ENCODE measurements around the gene IL17RD.
"Not testable (repeated sequence)": the region's sequence is repeated elsewhere in the genome, so short reads cannot be mapped to it uniquely, and the experiment has no call there.

Gene IL17RD

DNA sequence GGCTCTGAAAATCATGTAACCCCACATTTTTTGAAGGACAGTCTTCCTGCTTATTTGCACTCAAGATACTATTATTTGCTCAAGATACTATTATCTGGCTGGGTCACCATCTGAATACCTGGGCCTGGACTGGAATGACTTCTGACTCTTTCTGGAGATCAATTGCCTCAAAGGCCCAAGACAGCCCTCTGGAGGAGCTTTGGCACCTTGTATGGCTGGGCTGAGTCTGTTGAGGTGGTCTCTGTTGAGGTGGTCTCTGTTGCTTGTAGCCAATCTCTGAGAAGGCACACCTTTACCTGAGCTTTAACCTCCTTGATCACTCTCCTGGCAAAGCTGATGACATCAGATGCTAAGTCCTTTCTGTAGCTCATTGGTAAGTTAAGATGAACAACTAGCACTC, 71.7 kb downstream of the IL17RD start:
- no peak for DNase-seq (ENCODE audit: low read depth)

DNA sequence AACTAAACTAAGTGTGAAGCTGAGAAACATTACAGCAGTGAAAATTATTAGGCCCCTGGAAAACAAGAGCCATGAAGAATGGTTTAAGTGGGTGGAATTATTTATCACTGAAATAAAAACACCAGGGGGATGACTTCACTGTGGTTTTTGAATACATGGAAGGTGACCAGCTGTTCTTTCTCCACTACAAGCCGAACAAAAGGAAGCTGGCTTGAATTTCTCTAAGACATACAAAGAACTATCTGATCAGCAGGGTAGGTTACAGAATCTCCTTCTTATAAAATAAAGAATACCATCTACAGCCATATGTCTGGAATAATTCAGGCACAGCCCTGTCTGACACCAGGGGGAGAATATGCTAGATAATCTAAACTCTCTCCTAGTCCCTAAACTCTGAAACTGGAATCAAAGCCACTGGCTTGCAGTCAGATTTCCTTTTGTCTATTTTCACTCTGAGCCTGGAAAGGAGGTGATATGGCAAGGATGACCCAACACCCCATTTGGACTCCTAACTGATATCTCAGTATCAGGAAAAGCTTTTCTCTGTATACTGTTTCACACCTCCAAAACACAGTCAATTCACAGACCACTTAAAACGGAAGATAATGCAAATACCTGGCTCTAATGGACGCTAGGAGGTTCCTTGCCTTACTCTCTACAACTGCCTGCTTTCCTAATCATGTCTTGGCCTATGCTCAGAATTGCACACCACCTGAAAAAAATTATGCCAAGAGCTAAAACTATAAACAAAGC, 73.5 kb downstream of the IL17RD start:
- no peak for DNase-seq (ENCODE audit: low read depth)

DNA sequence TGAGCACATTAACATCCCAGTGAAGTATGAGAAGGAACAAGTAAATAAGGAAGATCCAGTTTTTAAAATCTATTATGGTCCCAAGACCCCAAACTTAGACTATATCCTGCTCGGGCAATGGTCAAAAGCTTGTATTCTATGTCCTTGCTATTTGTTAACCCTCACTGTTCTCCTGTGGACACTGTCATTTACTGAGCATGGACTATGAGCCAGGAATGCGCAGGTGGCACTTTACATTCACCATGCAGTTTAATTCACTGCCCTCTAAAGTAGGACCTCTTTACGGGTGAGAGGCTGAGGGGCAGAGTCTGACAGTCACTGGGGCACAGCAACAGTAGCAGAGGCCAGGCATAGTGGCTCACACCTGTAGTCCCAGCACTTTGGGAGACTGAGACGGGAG, 76.1 kb downstream of the IL17RD start:
- no peak for DNase-seq (ENCODE audit: low read depth)

DNA sequence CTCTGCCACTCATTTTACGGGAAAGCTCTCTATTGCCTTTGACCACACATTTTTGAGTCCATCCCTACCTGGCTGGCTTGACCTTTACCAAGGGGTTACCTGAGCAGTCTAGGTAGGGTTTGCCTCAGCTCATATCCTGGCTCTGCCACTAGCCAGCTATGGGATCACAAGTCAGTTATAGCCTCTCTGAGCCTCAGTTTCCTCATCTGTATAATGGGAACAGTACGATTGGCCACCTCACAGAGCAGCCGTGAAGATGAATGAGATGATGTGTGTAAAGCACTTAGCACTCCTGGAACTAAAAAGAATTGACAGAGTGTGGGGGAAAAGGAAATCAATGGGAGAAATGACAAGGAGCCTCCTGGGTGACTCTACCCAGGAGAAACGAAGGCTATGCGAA, 76.7 kb downstream of the IL17RD start:
- no peak for DNase-seq (ENCODE audit: low read depth)

DNA sequence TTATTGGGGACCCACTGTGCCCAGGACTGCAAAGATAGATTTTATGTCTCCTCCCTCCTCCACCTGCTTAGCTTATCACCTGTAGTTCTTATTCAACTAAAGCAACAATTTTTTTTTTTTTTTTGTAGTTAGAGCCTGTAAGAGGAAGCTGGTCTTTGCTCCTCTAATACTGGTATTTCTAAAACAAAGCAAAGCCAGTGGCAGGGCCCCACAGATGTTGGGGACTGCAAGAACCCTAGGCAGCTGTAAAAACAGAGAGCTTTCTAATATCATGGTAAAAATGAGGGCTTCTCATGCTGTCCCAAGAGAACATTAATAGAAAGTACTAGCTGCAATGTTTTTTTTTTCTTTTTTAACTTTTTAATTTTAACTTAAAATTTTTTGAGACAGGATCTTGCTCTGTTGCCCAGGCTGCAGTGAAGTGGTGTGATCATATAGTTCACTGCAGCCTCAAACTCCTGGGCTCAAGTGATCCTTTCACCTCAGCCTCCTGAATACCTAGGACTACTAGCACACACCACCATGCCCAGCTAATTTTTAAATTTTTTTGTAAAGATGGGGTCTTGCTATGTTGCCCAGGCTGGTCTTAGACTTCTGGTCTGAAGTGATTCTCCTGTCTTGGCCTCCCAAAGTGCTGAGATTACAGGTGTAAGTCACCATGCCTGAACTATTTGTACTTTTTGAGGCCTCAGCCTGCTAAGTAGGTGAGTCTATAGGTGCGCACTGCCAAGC, 77.6 kb downstream of the IL17RD start:
- DNase-seq (ENCODE audit: low read depth): no peak

DNA sequence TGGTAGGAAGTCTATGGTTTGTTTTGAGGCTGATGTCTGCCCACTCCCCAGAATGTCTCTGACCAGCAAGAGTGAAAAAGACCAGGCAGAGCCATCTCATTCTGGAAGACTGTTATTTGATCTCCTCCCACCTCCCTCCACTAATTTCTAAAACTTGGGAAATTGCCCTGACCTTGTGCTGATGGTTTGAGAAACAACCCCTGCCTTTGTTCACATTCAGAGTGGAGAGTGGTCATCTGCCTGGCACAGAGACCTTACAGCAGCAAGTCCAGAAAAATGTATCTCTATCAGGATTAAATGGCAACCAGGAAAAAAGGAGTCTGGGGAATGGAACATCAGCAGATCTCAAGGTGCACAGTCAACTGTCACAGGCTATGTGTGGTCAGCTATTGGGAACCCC, 79.0 kb downstream of the IL17RD start:
- DNase-seq (ENCODE audit: low read depth): no peak

DNA sequence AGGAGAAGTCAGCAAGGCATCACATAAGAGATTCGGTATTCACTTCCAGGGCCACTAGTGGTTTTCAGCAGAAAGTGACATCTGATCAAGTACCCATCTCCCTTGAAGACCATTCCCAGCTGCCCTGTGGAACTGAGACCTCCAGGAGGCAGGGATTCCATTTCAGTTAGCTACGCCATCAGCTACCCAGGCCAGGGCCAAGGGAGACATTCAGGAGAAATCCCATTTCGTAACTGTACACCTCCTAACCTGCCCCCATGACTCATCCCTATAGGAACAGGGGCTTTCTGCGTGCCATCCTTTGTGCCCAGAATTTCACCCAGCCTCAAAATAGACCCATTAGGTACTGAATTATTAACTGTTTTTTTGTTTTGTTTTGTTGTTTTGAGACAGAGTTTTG, 79.9 kb downstream of the IL17RD start:
- DNase-seq (ENCODE audit: low read depth): no peak

DNA sequence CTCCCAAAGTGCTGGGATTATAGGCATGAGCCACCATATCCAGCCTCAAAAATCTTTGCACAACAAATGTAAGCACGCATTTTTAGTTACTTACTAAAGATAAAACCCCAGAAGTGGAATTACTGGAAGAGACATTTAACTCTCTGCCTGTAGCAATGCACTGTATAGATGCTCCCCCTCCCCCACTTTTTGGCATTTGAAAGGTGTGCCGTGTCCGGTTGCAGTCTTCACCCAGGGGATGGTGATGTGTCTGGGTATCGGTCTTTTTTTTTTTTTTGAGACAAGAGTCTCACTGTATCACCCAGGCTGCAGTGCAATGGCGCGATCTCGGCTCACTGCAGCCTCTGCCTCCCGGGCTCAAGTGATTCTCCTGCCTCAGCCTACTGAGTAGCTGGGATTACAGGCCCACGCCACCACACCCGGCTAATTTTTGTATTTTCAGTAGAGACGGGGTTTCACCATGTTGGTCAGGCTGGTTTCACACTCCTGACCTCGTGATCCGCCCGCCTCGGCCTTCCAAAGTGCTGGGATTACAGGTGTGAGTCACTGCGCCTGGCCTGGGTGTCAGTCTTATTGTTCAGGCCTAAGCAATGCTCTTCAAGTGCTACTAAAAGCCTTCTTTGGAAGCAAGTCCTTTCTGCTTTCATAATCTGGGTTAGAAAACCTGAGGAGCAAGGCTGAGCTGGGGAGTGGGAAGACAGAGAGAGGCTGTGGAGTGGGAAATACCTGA, 81.7 kb downstream of the IL17RD start:
- DNase-seq (ENCODE audit: low read depth): not testable (repeated sequence)

DNA sequence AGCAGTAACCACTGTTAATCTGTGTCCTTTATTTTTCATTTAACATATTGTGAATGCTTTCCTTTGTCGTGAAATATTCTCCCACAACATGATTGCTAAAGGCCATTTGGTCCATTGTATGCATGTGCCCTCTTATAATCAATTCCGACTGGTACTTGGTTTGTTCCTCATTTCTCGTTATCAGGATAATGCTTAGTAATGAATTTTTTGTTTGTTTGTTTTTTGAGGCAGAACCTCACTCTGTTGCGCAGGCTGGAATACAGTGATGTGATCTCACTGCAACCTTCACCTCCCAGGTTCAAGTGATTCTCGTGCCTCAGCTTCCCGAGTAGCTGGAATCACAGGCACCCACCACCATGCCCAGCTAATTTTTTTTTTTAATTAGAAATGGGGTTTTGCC, 82.7 kb downstream of the IL17RD start:
- no peak for DNase-seq (ENCODE audit: low read depth)

DNA sequence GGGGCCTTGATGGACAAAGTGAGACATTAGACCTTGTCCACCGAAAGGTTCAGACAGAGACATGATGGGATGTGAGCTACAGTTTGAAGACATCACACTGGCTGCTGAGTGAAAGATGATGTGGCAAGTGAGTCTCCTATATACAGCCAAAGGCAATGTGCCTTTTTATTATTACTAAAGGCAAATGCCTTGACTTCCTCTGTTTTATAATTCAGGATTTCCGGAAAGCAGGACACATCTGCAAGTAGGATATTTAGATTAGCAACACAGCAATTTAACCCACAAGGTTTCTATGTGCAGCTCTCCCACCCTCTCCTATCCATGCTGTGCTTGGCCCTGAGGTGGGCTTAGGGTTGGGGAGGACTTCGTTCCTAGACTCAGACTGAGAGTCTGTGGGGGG, 84.0 kb downstream of the IL17RD start:
- no peak for DNase-seq (ENCODE audit: low read depth)

DNA sequence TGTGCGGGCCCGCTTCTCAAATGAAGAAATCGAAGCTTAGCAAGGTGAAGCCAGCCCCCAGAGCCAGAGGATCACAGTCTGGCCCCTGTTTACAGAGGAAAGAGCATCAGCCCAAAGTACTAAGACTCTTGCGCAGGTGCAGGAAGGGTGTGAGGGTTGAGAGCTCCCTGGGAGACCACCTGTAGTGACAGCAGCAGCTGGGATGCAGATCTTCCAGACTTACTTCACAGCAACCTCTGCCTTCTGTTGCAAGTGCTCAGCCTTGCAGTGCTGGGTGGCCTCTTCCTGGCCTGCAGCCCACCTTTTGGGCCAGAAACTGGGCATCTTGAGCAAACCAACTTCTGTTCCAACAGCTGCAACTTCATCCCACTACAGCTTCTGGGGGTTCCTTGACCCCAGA, 85.0 kb downstream of the IL17RD start:
- DNase-seq (ENCODE audit: low read depth): no peak

DNA sequence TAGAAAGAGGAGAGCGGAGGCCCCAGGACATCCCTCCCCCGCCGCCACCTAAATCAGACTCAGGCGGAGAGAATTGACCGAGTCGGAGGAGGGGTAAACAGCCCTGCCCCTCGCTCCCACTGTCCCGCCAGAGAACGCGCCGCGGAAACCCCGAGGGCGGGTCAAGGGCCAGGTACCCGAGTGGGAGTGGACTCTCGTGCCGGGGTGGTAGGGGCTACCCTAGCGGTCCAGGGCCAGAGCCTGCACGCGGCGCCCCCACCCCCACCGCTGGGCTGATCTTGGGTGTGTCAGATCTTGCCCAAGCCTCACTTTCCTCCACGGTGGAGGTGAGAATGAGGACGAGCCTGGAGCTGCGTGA, 85.7 kb downstream of the IL17RD start:
- no peak for DNase-seq (ENCODE audit: low read depth)

DNA sequence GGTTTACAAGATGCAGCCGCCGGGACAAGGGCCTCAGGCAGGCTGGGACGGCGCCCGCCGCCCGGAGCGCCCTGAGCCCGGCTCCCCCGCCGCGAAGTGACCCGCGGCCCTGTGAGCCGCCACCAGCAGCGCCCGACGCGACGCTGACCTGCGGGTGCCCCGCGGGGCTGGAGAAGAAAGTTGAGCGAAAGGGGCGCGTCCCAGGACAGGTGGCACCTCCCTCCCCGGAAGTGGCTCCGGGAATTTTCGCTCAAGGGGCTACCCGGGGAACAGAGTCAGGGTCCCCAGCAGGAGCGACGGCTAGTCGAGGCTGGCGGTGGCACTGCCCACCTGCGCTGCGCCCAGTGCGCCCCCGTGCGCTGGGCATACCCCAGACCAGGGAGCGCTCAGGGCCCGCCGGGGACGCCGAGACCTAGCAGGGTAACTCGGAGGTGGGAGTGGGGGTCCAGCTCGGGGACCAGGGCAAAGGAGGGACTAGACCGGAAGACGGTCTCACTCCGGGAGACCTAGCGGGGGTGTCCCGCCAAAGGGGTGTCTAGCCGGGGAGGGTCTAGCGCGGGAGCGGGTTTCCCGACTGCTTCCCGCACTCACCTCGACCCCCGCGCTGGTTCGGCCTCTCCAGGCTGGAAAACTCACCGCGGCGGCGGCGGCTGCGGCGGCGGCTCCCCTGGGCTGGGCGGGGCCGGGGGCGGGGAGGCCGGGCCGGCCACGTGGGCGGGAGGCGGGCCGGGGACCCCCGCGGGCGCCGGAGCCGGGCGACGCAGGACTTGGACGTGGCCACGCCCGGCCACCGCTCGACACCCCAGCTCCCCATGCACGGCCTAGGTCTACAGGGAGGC, 86.3 kb downstream of the IL17RD start:
- DNase-seq (ENCODE audit: low read depth): peak; percentile 44

DNA sequence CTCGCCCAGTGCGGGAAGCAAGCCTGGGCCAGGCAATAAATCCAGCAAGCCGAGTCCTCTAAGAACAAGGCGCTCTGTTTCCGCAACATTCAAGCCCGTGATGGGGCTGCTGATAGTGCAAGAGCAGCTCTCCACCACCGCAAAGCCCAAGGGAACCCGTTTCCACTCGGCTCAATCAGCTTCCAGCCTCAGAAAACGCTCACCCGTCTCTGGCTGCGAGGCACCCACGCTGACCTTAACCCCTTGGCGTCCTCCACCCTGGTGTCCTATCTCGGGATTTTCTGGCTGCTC, 86.9 kb downstream of the IL17RD start:
- DNase-seq (ENCODE audit: low read depth): peak; percentile 27

DNA sequence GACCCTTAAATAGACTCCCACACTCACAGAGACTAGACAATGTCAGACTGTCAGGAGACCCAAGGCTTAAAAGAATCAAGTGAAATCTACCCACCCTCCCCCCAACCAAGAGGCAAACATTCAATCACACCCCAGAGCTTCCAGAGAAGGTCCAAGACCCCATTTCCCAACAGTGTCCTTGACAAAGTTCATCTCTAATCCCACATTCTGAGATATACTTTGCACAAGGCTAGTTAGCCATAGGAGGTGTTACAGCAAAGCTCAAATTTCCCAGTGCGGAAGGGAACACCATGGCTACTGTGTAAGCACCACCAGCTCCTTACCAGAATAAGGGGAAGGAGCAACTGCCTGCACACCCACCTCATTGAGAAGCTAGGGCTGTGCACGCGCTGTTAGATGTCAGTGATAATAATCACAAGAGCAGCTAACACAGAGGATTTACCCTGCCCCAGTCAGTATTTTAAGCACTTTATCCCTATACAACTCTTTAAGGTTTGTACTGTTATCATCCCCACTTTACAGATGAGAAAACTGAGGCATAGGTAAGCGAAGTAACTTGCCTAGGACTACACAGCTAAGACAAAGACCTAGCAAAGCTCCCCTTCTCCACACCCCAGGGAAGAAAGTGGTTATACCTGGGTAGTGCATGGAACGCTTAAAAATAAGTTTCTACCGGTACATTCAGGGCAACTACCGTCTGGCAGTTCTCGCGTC, 87.4 kb downstream of the IL17RD start:
- no peak for DNase-seq (ENCODE audit: low read depth)

DNA sequence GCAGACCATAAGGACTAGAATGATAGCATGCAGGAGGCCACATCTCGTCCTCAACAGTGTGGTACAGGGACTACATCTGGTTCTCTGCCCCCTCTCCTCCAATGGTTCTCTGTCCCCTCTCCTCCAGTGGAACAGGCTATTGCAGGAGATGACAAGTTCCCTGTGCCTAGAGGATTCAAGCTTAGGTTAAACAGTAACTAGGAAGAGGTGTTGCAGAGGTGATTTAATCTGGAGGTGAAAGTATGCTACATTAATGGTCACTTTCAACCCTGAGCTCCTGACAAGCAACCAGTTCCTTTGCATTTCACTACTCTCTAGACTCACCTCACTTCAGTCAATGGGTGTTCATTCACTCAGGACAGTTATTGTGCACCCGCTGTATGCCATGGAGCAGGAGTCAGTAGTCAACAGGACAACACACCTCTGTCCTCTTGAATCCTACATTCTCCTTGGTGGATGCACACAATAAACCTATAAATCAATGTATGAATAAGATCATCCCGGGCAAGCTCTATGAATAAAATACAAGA, 88.7 kb downstream of the IL17RD start:
- DNase-seq (ENCODE audit: low read depth): no peak

DNA sequence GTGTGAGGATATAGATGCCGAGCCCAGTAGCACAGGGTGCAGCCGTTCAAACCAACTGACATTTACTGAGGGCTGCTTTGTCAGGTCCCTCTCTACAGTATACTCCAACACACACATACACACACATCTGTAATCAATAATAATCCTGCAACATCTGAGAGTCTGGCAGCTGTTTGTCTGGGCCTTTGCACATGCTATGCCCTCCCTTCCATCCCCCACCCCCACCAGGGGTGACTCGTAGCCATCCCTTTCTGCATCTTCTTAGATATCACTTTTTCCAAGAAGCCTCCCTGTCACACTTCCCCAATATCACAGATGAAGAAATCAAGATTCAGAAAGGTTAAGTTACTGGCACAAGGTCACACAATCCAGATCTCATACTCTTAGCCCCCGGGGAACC, 91.0 kb downstream of the IL17RD start:
- DNase-seq (ENCODE audit: low read depth): no peak

DNA sequence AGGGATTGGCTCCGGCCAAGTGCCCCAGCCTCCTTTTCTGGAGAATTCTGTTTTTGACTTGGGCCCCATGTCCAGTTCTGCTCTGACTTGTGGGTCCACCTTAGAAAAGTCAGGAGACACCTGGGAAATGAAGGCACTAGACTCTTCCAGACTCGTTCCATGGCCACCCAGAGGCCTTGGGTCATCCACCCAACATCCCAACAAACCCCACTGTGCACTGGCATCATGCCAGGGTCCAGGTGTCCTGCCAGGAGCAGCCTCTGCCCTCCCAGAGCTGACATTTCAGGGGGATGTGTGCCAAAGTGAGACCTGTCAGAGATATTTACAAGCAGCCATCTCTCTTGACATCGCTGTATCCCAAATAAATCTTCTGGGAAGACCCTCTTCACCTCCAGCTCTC, 91.5 kb downstream of the IL17RD start:
- DNase-seq (ENCODE audit: low read depth): no peak

DNA sequence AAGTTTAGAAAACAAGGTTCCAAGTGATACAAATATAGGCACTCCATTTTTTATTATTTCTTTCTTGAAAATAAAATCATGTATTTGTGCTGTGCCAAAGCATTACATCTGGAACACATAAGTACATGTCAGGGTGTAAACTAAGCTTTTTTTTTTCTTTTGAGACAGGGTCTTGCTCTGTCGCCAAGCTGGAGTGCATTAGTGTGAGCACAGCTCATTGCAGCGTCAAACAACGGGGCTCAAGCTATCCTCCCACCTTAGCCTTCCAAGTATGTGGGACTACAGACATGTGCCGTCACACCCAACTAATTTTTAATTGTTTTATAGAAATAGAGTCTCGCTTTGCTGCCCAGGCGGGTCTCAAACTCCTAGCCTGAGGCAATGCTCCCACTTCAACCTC, 95.7 kb downstream of the IL17RD start:
- DNase-seq (ENCODE audit: low read depth): no peak

DNA sequence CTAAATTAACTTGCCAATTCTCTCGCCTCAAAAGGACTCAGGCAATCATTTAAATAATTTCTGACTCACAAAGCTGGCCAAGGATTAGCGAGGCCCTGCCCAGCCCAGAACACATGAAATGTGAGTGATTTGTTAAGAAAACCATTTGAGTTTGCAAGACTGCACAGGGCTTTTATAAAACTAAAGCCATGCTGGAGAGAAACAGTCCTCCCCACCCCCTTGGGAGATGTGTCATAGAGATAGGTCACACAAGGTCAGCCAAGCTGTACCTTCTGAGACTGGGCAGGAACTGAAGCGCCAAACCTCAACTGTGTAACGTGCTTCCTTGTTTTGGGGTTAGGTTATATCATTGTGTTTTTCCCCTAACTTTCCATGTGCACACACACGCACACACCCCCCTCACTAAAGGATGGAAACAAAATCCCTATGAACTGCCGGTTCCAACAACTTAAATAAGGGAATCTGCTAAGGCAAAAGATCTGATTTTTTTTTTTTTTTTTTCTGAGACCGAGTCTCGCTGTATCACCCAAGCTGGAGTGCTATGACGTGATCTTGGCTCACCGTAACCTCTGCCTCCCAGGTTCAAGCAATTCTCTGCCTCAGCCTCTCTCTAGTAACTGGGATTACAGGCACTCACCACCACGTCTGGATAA, 96.6 kb downstream of the IL17RD start:
- DNase-seq (ENCODE audit: low read depth): peak; percentile 79

DNA sequence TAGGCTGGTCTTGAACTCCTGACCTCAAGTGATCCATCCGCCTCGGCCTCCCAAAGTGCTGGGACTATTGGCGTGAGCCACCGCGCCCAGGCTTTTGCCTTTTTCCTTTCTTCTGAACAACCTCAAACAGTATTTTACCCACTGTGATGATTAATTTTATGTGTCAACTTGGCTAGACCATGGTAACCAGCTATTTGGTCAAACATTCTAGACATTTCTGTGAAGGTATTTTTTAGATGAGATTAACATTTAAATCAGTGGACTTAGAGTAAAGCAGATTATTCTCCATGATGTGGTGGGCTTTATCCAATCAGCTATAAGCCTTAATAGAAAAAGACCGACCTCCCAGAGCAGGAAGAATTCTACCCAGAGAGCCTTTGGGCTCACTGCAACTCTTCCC, 98.7 kb downstream of the IL17RD start:
- DNase-seq (ENCODE audit: low read depth): no peak
